IPS-11a (cell line): ENCODE data around the gene CYP3A7.
"Not testable (repeated sequence)": the region's sequence is repeated elsewhere in the genome, so short reads cannot be mapped to it uniquely, and the experiment has no call there.

Source experiments
- H3K4me3 ChIP-seq: one replicate; pipeline ENCODE4 v1.5.1; 2013; ENCODE audit warnings: low read depth, low read length, control low read depth

The CYP3A7 gene

GRCh38 chr7:99742737-99743394 is 7.9 kb upstream of the CYP3A7 start:
- H3K4me3 ChIP-seq = no peak overlapping the region

GRCh38 chr7:99741441-99741795 is 6.4 kb upstream of the CYP3A7 start:
- no peak overlapping the region for H3K4me3 ChIP-seq

GRCh38 chr7:99740573-99741440 is 5.8 kb upstream of the CYP3A7 start:
- H3K4me3 ChIP-seq = no peak overlapping the region

GRCh38 chr7:99739699-99740572 is 4.9 kb upstream of the CYP3A7 start:
- no peak overlapping the region for H3K4me3 ChIP-seq

GRCh38 chr7:99737726-99738125 is 2.7 kb upstream of the CYP3A7 start:
- no peak overlapping the region for H3K4me3 ChIP-seq

GRCh38 chr7:99736667-99737066 is 1.7 kb upstream of the CYP3A7 start:
- H3K4me3 ChIP-seq = not testable (repeated sequence)

GRCh38 chr7:99733448-99733847 is 1.5 kb downstream of the CYP3A7 start:
- H3K4me3 ChIP-seq = no peak overlapping the region

- H3K4me3 ChIP-seq = no peak overlapping the region
These were observed 2.0 kb downstream of the CYP3A7 start for GRCh38 chr7:99733003-99733402.

GRCh38 chr7:99731638-99732374 is 3.2 kb downstream of the CYP3A7 start:
- no peak overlapping the region for H3K4me3 ChIP-seq

GRCh38 chr7:99730992-99731391 is 4.0 kb downstream of the CYP3A7 start:
- no peak overlapping the region for H3K4me3 ChIP-seq

- H3K4me3 ChIP-seq = no peak overlapping the region
These were observed 4.7 kb downstream of the CYP3A7 start for GRCh38 chr7:99730238-99730810.

- H3K4me3 ChIP-seq = no peak overlapping the region
These were observed 5.3 kb downstream of the CYP3A7 start for GRCh38 chr7:99729486-99730237.

GRCh38 chr7:99728615-99729014 is 6.4 kb downstream of the CYP3A7 start:
- H3K4me3 ChIP-seq = no peak overlapping the region

- H3K4me3 ChIP-seq = not testable (repeated sequence)
These were observed 11.8 kb downstream of the CYP3A7 start for GRCh38 chr7:99723201-99723600.

GRCh38 chr7:99720800-99721595 is 14.0 kb downstream of the CYP3A7 start:
- H3K4me3 ChIP-seq = no peak overlapping the region

GRCh38 chr7:99719996-99720769 is 14.8 kb downstream of the CYP3A7 start:
- H3K4me3 ChIP-seq = no peak overlapping the region

- no peak overlapping the region for H3K4me3 ChIP-seq
These were observed 20.9 kb downstream of the CYP3A7 start for GRCh38 chr7:99713995-99714570.
